IPS DF 6.9 (cell line): Measurements from ENCODE around the gene AK5.
"Not testable (repeated sequence)": the region's sequence is repeated elsewhere in the genome, so short reads cannot be mapped to it uniquely, and the experiment has no call there.

Experiments
- DNase-seq: peaks from one replicate; pipeline ENCODE4 v3.0.0-alpha.2; 2013; ENCODE audit warnings: low read depth, low spot score
- H3K27ac ChIP-seq: one replicate; pipeline ENCODE4 v1.5.1; 2013; ENCODE audit warnings: low read length, control low read depth
- H3K27me3 ChIP-seq: 2 replicates; pipeline ENCODE4 v1.6.1; 2013; ENCODE audit warnings: mild to moderate bottlenecking, low read length; ENCODE audit not compliant: control insufficient read depth, insufficient read depth
- H3K36me3 ChIP-seq: 2 replicates; pipeline ENCODE4 v1.6.1; 2013; ENCODE audit warnings: low read length; ENCODE audit not compliant: control insufficient read depth, insufficient read depth
- H3K4me1 ChIP-seq: 2 replicates; pipeline ENCODE4 v1.6.1; 2013; ENCODE audit warnings: low read length; ENCODE audit not compliant: control insufficient read depth, insufficient read depth
- H3K4me3 ChIP-seq: 2 replicates; pipeline ENCODE4 v1.5.1; 2013; ENCODE audit warnings: mild to moderate bottlenecking, low read length
- H3K9me3 ChIP-seq: 2 replicates; pipeline ENCODE4 v1.6.1; 2013; ENCODE audit warnings: low read length, inconsistent platforms; ENCODE audit not compliant: control insufficient read depth, insufficient read depth
- WGBS: extraction: QIAGEN DNeasy Blood & Tissue Kit; methylation state at CpG from one replicate; pipeline ENCODE4 v1.1.7; 2013; ENCODE audit warnings: mixed read lengths, missing lambda C conversion rate; ENCODE audit not compliant: insufficient read length, insufficient coverage; 5-methylcytosine and 5-hydroxymethylcytosine counted together

The AK5 gene

GRCh38 chr1:77487631-77488030 lies 205.8 kb downstream of the AK5 start:
- Histone ChIP-seq H3K27ac (no peak overlapping the region), H3K36me3 (no peaks in the 10 kb centered on the region), H3K4me1 (peaks cover 2% of the 10 kb centered on the region; the same call in 1 of the 2 replicates), H3K27me3 (no peaks in the 10 kb centered on the region), H3K4me3 (no peak overlapping the region), H3K9me3 (no peaks in the 10 kb centered on the region)
- no peak for DNase-seq
- WGBS, result no CpG with 5 or more reads among the region's 1 CpG

DNA sequence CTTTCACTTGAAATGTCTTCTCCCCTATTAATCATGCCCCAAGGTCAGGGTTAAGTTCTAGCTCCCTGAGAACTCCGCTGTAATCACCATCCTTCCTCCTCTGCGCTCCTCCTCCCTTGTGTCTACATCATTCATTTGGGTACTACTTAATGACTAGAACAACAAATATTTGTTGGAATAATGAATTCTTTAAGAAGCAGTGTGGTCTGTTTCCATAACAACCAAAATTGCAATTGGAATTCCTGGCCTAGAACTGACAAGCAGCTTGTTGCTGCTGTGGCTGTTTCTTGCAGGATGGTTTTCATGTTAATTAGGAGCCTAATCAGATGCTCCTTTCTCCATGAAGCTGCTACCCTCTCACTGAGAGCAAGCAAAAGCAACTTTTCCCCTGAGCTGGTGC lies 208.1 kb downstream of the AK5 start:
- DNase-seq, result no peak
- WGBS, result no CpG with 5 or more reads among the region's 2 CpGs

GRCh38 chr1:77494026-77494425 lies 212.2 kb downstream of the AK5 start:
- Histone ChIP-seq H3K9me3 (no peaks in the 10 kb centered on the region), H3K27me3 (no peaks in the 10 kb centered on the region), H3K4me1 (peaks cover 2% of the 10 kb centered on the region; the same call in 1 of the 2 replicates), H3K4me3 (no peak overlapping the region), H3K27ac (no peak overlapping the region), H3K36me3 (no peaks in the 10 kb centered on the region)
- no peak for DNase-seq

More for the DNA sequence above, 208.1 kb downstream of the AK5 start:
- Histone ChIP-seq H3K9me3 (no peaks in the 10 kb centered on the region), H3K4me3 (no peak overlapping the region), H3K27me3 (no peaks in the 10 kb centered on the region), H3K4me1 (peaks cover 2% of the 10 kb centered on the region; the same call in 1 of the 2 replicates), H3K36me3 (no peaks in the 10 kb centered on the region), H3K27ac (no peak overlapping the region)

DNA sequence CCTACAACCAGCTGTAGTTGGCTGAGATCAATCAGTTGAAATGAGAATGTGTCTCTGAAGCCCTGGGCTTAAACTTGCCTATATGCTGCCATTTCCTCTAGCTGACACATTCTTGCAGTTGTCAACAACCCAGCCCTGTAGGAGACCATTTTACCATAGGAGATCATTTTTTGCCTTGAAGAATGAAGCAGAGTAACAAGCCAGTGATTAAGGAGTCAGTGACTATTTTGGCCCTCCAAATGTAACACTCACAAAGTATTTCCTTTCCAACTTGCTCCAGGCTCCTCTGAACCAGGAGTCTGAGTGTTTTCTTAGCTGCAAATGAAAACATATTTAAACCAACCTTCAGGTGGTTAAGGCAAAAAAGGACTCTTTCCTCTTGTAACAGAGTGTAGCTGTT lies 217.1 kb downstream of the AK5 start:
- H3K27ac ChIP-seq, result no peak overlapping the region
- no peaks in the 10 kb centered on the region for H3K4me1 ChIP-seq
- no peaks in the 10 kb centered on the region for H3K36me3 ChIP-seq
- H3K27me3 ChIP-seq, result no peaks in the 10 kb centered on the region
- H3K4me3 ChIP-seq, result no peak overlapping the region
- DNase-seq, result no peak
- H3K9me3 ChIP-seq, result no peaks in the 10 kb centered on the region

DNA sequence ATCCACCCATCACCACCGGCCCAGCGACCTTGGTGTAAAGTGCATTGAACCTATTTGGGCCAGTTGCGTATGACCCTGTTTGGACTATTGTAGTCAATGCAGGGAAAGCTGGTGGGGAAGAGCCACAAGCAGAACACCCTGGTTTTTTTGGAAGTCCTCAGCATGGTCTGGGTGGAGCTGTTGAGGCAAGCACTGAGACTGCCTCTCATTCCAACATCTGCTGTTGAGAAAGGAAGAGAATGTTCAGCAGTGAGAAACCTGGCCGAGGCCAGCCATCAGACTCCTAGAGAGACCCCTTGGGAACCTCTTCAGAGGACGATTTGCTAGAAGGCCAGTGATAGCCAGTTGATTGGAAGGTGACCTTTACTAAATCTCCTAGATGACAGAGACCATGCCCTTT lies 217.6 kb downstream of the AK5 start:
- Histone ChIP-seq H3K36me3 (no peaks in the 10 kb centered on the region), H3K27ac (no peak overlapping the region), H3K27me3 (no peaks in the 10 kb centered on the region), H3K4me3 (no peak overlapping the region), H3K9me3 (no peaks in the 10 kb centered on the region), H3K4me1 (no peaks in the 10 kb centered on the region)
- no CpG with 5 or more reads among the region's 5 CpGs for WGBS
- no peak for DNase-seq

DNA sequence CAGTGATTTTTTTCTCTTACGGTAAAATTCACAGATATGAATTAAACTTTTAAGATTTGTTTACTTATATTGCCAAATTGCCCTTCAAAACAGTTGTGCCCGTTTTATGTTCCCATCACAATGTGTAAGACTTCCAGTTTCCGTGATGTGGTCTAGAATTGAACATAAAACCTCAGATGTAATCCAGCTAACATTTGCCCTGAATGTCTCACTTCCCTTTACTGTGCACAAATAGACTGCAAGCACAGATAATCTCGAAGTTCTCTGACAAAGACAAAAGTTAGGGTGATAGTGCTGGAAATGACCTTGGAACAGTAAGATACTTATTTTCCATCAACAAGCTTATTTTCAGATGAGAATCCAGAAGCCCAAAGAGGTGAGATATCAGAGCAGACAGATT lies 223.2 kb downstream of the AK5 start:
- H3K27ac ChIP-seq, result no peak overlapping the region
- no peak for DNase-seq
- H3K4me3 ChIP-seq, result no peak overlapping the region
- no peaks in the 10 kb centered on the region for H3K27me3 ChIP-seq
- H3K4me1 ChIP-seq, result no peaks in the 10 kb centered on the region
- no peaks in the 10 kb centered on the region for H3K36me3 ChIP-seq
- H3K9me3 ChIP-seq, result no peaks in the 10 kb centered on the region
- WGBS, result no CpG with 5 or more reads among the region's 4 CpGs

GRCh38 chr1:77506771-77507170 lies 225.0 kb downstream of the AK5 start:
- Histone ChIP-seq H3K9me3 (no peaks in the 10 kb centered on the region), H3K4me1 (no peaks in the 10 kb centered on the region), H3K36me3 (no peaks in the 10 kb centered on the region), H3K27ac (no peak overlapping the region), H3K27me3 (no peaks in the 10 kb centered on the region), H3K4me3 (no peak overlapping the region)
- no CpG with 5 or more reads among the region's 4 CpGs for WGBS
- no peak for DNase-seq

DNA sequence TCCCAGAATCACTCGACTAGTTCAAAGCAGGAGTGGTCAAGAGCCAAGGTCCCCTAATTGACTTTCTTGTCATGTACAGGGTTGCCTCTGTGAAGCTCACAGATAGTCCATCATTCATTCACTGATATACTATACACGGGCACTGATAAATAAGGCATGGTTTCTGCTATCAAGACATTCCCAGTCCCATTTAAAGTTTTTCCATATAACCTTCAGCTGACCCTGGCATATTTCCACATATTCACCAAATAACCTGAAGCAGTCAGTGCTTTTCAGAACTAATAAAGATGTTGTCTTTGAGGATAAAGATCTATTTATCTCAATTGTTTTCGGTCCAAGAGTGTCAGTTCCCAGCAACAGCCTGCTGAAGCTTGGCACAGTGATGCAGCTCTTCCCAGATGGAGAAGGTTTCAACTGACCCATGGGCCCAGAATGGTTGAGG lies 227.3 kb downstream of the AK5 start:
- WGBS, result no CpG with 5 or more reads among the region's 3 CpGs

DNA sequence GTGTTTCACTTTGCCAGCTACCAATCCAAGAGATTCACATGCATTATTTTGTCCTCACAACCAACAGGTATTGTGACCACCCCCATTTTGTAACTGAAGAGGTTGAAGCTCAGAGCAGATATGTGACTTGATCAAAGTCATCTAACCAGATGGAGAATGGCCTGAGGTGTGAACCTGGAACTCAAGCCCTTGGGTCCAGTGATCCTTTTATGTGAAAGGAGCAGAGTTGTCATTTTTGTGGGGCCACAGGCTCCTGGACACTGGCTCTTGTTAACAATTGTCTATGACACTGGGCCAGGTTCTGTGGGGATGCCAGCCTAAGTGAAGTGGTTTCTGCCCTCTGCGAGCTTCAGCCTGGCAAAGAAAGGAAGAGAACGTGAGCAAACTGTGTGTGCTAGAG lies 228.1 kb downstream of the AK5 start:
- Histone ChIP-seq H3K27me3 (0 out of 2 replicates have a peak, but pooled peaks cover 2% of the 10 kb centered on the region), H3K4me1 (no peaks in the 10 kb centered on the region; the same call in 1 of the 2 replicates), H3K9me3 (no peaks in the 10 kb centered on the region), H3K4me3 (no peak overlapping the region), H3K27ac (no peak overlapping the region), H3K36me3 (no peaks in the 10 kb centered on the region)
- no CpG with 5 or more reads among the region's 2 CpGs for WGBS
- DNase-seq, result no peak

More for the DNA sequence above, 227.3 kb downstream of the AK5 start:
- no peaks in the 10 kb centered on the region for H3K36me3 ChIP-seq
- no peak for DNase-seq
- 0 out of 2 replicates have a peak, but pooled peaks cover 2% of the 10 kb centered on the region for H3K27me3 ChIP-seq
- H3K27ac ChIP-seq, result no peak overlapping the region
- H3K9me3 ChIP-seq, result no peaks in the 10 kb centered on the region
- no peaks in the 10 kb centered on the region; the same call in 1 of the 2 replicates for H3K4me1 ChIP-seq
- no peak overlapping the region for H3K4me3 ChIP-seq

DNA sequence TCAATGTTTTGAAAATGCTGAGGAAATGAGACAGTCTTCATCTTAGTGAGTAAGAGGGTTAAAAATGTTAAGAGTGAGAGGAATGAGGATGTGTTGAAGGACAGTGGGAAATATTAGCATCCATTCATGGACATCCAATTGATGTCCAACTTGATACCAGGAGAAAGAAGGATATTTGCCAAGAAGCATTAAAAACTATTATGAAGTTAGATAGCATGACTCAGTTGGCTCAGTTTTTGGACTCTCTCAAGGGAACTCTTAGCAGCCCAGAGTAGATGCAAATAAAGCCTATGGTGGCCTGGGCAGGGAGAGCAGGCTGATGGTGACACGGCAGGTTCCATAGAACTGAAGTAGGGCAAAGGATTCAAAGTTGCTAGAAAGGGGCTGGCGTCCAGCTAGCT lies 229.6 kb downstream of the AK5 start:
- Histone ChIP-seq H3K4me1 (no peaks in the 10 kb centered on the region; the same call in 1 of the 2 replicates), H3K36me3 (no peaks in the 10 kb centered on the region), H3K9me3 (no peaks in the 10 kb centered on the region; the same call in 1 of the 2 replicates), H3K27ac (no peak overlapping the region), H3K27me3 (0 out of 2 replicates have a peak, but pooled peaks cover 2% of the 10 kb centered on the region), H3K4me3 (no peak overlapping the region)
- no CpG with 5 or more reads among the region's 2 CpGs for WGBS
- no peak for DNase-seq

DNA sequence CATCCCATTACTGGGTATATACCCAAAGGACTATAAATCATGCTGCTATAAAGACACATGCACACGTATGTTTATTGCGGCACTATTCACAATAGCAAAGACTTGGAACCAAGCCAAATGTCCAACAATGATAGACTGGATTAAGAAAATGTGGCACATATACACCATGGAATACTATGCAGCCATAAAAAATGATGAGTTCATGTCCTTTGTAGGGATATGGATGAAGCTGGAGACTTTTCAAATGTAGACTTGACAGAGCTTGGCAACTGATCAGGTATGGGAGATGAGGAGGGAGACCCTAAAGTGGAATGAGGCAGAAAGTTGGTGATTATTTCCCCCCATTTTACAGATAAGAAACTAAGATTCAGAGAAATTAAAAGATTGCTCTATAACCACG lies 230.8 kb downstream of the AK5 start:
- not testable (repeated sequence) for H3K27ac ChIP-seq, H3K27me3 ChIP-seq, H3K4me3 ChIP-seq, H3K9me3 ChIP-seq, DNase-seq, H3K36me3 ChIP-seq, H3K4me1 ChIP-seq
- no CpG with 5 or more reads among the region's 3 CpGs for WGBS
